ENCODE data around the gene HSD11B2.

HSD11B2 gene

DNA sequence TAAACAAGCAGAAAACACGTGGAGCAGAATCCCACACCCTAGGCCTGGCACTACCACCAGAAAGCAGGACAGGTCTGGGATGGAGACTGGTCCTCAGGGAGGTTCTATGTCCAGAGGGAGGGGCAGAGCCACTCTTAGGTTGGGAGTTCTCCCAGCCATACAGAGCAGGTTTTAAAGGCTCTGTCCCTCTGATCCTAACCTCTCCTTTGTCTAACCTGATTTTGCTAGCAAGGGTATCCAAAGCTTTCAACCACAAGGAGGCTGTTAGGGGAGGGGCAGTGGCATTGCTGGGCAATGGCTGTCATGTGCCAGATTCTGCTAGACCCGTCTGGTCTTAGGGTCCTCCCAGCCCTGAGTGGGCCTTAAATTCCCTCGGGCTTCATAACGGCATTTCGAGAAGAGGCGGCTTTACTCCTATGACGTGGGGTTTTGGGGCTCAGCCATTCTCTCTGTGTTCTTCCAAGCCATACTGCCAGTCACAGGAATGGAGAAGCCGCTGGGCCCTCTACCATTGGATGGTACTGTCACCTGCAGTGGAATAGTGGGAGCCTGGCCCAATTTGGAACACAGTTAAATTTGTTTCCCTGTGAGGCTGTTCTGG lies 43.3 kb upstream of the HSD11B2 start:
- Histone ChIP-seq H3K27me3 (ENCODE audit: insufficient read depth, poor library complexity, severe bottlenecking) (no peaks in the 10 kb centered on the region), H3K4me3 (ENCODE audit: severe bottlenecking) (no peak overlapping the region), H3K27ac (ENCODE audit: poor library complexity, severe bottlenecking) (no peak overlapping the region), H3K36me3 (ENCODE audit: low read depth) (no peaks in the 10 kb centered on the region), H3K9me3 (ENCODE audit: severe bottlenecking) (no peaks in the 10 kb centered on the region), H3K4me1 (ENCODE audit: insufficient read depth, poor library complexity, severe bottlenecking) (no peaks in the 10 kb centered on the region)
- DNase-seq (ENCODE audit: low spot score) (peak; percentile 24), ATAC-seq (ENCODE audit: low read depth) (no peak)
- no peak for TF ChIP-seq CTCF (IDR thresholded peaks at IDR 0.05; ENCODE audit: poor library complexity, severe bottlenecking)

DNA sequence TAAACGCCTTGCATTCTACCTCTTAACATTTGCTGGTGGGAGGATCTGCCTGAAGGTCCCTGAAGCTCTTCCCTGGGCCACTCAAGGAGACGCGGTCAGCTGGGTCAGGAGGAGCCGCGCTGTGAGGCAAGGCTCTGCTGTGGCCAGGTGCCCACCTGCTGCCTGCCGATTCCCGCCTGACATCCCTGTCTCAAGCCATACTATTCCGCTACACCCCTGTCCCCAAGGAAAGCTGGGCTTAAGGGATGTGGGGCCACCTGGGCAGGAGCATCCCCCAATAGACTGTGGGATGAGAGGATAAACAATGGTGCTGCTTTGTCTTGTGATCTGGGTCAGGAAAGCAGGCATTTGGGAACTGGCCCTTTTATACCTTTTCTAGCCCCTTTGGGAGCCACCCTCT lies 42.7 kb upstream of the HSD11B2 start:
- no peak for TF ChIP-seq CTCF (IDR thresholded peaks at IDR 0.05; ENCODE audit: poor library complexity, severe bottlenecking)
- no peak overlapping the region for H3K4me3 ChIP-seq (ENCODE audit: severe bottlenecking)
- H3K36me3 ChIP-seq (ENCODE audit: low read depth), result no peaks in the 10 kb centered on the region
- H3K9me3 ChIP-seq (ENCODE audit: severe bottlenecking), result no peaks in the 10 kb centered on the region
- H3K27me3 ChIP-seq (ENCODE audit: insufficient read depth, poor library complexity, severe bottlenecking), result no peaks in the 10 kb centered on the region
- no peak for ATAC-seq (ENCODE audit: low read depth)
- no peaks in the 10 kb centered on the region for H3K4me1 ChIP-seq (ENCODE audit: insufficient read depth, poor library complexity, severe bottlenecking)
- DNase-seq (ENCODE audit: low spot score), result no peak
- no peak overlapping the region for H3K27ac ChIP-seq (ENCODE audit: poor library complexity, severe bottlenecking)

- Histone ChIP-seq H3K27ac (ENCODE audit: poor library complexity, severe bottlenecking) (no peak overlapping the region), H3K4me3 (ENCODE audit: severe bottlenecking) (no peak overlapping the region), H3K36me3 (ENCODE audit: low read depth) (no peaks in the 10 kb centered on the region), H3K27me3 (ENCODE audit: insufficient read depth, poor library complexity, severe bottlenecking) (no peaks in the 10 kb centered on the region), H3K4me1 (ENCODE audit: insufficient read depth, poor library complexity, severe bottlenecking) (peaks cover under 1% of the 10 kb centered on the region), H3K9me3 (ENCODE audit: severe bottlenecking) (no peaks in the 10 kb centered on the region)
- DNase-seq (ENCODE audit: low spot score) (no peak), ATAC-seq (ENCODE audit: low read depth) (no peak)
- no peak for TF ChIP-seq CTCF (IDR thresholded peaks at IDR 0.05; ENCODE audit: poor library complexity, severe bottlenecking)
Measured at GRCh38 chr16:67388591-67388990, 42.3 kb upstream of the HSD11B2 start.

GRCh38 chr16:67389911-67390815 lies 40.8 kb upstream of the HSD11B2 start:
- ATAC-seq (ENCODE audit: low read depth) (no peak), DNase-seq (ENCODE audit: low spot score) (no peak)
- Histone ChIP-seq H3K27me3 (ENCODE audit: insufficient read depth, poor library complexity, severe bottlenecking) (no peaks in the 10 kb centered on the region), H3K36me3 (ENCODE audit: low read depth) (no peaks in the 10 kb centered on the region), H3K9me3 (ENCODE audit: severe bottlenecking) (no peaks in the 10 kb centered on the region), H3K4me1 (ENCODE audit: insufficient read depth, poor library complexity, severe bottlenecking) (peaks cover 3% of the 10 kb centered on the region), H3K27ac (ENCODE audit: poor library complexity, severe bottlenecking) (no peak overlapping the region), H3K4me3 (ENCODE audit: severe bottlenecking) (no peak overlapping the region)
- TF ChIP-seq CTCF (IDR thresholded peaks at IDR 0.05; ENCODE audit: poor library complexity, severe bottlenecking), result no peak

Measured in RWPE2 (cell line).